SJCRH30 (cell line): ENCODE measurements around the gene G6PC2. TPM values are rescaled to one million over a fixed set of nuclear protein-coding genes. Genes with fewer than 3 reads are reported as not detected.
"Not testable (repeated sequence)": the region's sequence is repeated elsewhere in the genome, so short reads cannot be mapped to it uniquely, and the experiment has no call there.

Experiments used
- DNase-seq, 2 experiments: peaks; one replicate each; pipeline ENCODE4 v3.0.0-alpha.2; 2015 to 2020
- H3K27ac ChIP-seq: fragments of 250-450 bp; sonication (Bioruptor Pico); 2 replicates; pipeline ENCODE4 v1.5.1; 2020; ENCODE audit warnings: mild to moderate bottlenecking, moderate library complexity
- H3K27me3 ChIP-seq: fragments of 250-450 bp; sonication (Bioruptor Pico); 2 replicates; pipeline ENCODE4 v1.5.1; 2020; ENCODE audit warnings: mild to moderate bottlenecking, moderate library complexity
- H3K36me3 ChIP-seq: fragments of 250-450 bp; sonication (Bioruptor Pico); 2 replicates; pipeline ENCODE4 v1.5.1; 2020; ENCODE audit warnings: mild to moderate bottlenecking, moderate library complexity
- H3K4me1 ChIP-seq: fragments of 250-450 bp; sonication (Bioruptor Pico); 2 replicates; pipeline ENCODE4 v1.5.1; 2020; ENCODE audit warnings: mild to moderate bottlenecking, moderate library complexity
- H3K4me3 ChIP-seq: fragments of 250-450 bp; sonication (Bioruptor Pico); 2 replicates; pipeline ENCODE4 v1.5.1; 2020; ENCODE audit warnings: mild to moderate bottlenecking, moderate library complexity
- H3K9me3 ChIP-seq: fragments of 250-450 bp; sonication (Bioruptor Pico); replicated peaks from 2 replicates; pipeline ENCODE4 v1.5.1; 2020; ENCODE audit warnings: mild to moderate bottlenecking, moderate library complexity
- total RNA-seq: library from RNA; depleted of rRNA; stranded (reverse); fragments of >200 nt; shearing (Covaris generic); gene quantifications from 2 replicates; pipeline ENCODE4 v1.2.3, GENCODE V29; 2014; rRNA removed

Gene G6PC2, protein sequence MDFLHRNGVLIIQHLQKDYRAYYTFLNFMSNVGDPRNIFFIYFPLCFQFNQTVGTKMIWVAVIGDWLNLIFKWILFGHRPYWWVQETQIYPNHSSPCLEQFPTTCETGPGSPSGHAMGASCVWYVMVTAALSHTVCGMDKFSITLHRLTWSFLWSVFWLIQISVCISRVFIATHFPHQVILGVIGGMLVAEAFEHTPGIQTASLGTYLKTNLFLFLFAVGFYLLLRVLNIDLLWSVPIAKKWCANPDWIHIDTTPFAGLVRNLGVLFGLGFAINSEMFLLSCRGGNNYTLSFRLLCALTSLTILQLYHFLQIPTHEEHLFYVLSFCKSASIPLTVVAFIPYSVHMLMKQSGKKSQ
- total RNA-seq: not detected in 2 replicates

DNA sequence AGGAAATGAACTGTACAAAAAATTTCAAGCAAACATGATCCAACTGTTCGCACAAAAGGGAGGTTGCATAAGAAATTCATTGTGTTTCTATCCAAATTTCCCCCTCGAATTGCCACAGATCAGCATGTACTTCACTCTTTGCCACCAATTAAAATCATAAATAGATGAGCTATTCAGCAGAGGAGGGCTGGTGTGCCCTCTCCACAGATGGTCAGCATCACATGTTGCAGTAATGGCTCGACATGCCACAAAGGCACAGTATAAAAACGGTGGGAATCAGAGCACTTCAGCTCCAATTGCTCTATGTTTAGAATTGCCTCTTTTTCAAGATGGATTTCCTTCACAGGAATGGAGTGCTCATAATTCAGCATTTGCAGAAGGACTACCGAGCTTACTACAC is at the start of gene G6PC2:
Gene G6PC2 (plus strand): TSS at position 289 of the 400 bp plus-strand sequence. CDS start 41 bp downstream, at position 330.
- Histone ChIP-seq H3K27ac (no peak within 1 kb of the TSS), H3K9me3 (no peaks in the 10 kb centered on the region), H3K27me3 (no peaks in the 10 kb centered on the region), H3K36me3 (no peaks in the 10 kb centered on the region), H3K4me1 (no peaks in the 10 kb centered on the region), H3K4me3 (no peak within 1 kb of the TSS)
- DNase-seq: no peak

DNA sequence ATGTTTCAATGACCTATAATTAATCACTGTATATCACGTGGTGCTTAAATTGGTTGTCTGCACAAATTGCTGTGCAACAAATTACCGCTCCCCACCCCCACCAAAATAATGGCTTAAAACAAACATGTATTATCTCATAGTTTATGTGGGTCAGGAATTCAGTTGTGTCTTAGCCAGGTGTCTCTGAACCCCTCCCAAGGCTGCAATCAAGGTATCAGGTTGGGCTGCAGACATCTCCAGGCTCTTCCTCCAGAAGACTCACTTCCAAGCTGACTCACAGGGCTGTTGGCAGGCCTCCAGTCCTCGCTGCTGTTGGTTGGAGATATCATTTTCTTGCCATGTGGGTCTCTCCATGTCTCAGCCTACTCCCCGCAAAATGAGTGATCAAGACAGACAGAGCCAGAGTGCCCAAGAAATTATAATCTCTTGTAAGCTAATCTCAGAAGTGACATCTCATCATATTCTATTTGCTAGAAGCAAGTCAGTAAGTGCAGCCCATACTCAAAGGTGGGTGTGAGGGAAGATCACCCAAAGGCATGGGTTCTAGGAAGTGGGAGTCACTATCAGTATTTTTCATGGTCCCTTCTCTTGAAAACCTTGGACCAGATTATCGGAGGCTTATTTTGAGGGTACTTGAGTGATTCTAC is 49.3 kb upstream of the G6PC2 start:
- H3K4me1 ChIP-seq: peaks cover 3% of the 10 kb centered on the region; the same call in 1 of the 2 replicates
- H3K27ac ChIP-seq: no peak overlapping the region
- peak; percentile 12 to 36 for DNase-seq
- no peaks in the 10 kb centered on the region for H3K9me3 ChIP-seq
- H3K4me3 ChIP-seq: no peak overlapping the region
- H3K36me3 ChIP-seq: peaks cover 26% of the 10 kb centered on the region
- no peaks in the 10 kb centered on the region for H3K27me3 ChIP-seq

DNA sequence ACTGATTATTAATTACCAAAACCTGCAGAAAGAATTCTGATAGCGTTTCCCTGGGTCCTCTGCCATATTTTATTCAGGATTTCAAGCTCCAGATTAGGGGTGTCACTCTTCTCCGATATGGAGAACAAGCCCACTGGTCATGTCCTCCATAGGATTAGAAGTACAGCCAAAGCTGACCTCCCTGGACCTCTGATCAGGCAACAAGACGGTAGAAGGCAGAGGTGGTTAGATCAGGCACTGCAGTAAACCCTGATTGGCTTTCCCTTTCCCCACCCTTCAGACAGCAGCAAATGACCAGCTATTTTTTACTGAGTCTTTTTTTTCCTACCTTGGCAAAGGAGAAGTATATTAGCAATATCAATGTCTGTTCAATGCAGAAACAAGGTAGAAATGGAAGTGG is 48.6 kb upstream of the G6PC2 start:
- Histone ChIP-seq H3K4me3 (no peak overlapping the region), H3K4me1 (peaks cover 3% of the 10 kb centered on the region; the same call in 1 of the 2 replicates)

DNA sequence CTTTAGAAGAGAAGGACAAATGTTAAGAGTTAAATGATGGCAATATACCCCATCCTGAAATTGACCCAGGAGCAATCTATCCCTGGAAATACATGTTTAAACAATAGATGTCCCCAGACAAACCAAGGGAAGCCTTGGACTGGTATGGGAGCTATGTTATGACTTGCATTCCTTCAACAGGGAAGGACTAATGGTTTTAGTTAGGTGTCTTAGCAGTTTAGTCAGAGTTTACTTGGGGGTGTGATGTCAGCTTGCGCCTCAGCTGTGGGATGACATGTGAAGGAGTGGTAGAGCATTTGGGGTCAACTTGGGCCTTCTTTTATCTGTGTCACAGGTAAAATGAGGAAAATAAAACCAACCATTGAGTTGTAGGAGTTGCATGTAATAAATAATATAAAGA is 47.6 kb upstream of the G6PC2 start:
- Histone ChIP-seq H3K4me1 (peaks cover 3% of the 10 kb centered on the region; the same call in 1 of the 2 replicates), H3K27me3 (no peaks in the 10 kb centered on the region), H3K4me3 (no peak overlapping the region), H3K9me3 (no peaks in the 10 kb centered on the region), H3K36me3 (peaks cover 37% of the 10 kb centered on the region), H3K27ac (no peak overlapping the region)
- no peak for DNase-seq

More for the DNA sequence above, 48.6 kb upstream of the G6PC2 start:
- no peak overlapping the region for H3K27ac ChIP-seq
- H3K27me3 ChIP-seq: no peaks in the 10 kb centered on the region
- no peaks in the 10 kb centered on the region for H3K9me3 ChIP-seq
- no peak for DNase-seq
- H3K36me3 ChIP-seq: peaks cover 27% of the 10 kb centered on the region

DNA sequence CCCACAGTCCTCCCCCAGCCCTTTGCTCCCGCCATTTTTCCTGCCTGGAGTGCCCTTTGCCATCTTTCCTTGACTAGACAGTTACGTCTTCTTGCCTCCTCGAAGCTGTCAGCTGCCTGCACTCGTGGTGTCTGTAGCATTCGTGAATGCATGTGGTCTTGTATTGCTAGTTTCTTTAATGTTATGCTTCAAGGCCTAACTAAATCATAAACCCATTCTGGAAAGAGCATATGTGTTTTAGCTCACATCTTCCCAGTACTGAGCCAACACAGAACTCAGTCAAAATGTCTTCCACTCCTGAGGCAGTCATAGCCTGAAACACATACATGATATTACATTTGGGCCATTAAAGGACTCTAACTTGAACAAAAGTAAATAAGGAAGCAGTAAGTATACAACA is 46.4 kb upstream of the G6PC2 start:
- Histone ChIP-seq H3K27me3 (no peaks in the 10 kb centered on the region), H3K27ac (no peak overlapping the region), H3K9me3 (no peaks in the 10 kb centered on the region), H3K36me3 (peaks cover 38% of the 10 kb centered on the region), H3K4me3 (no peak overlapping the region), H3K4me1 (peaks cover 3% of the 10 kb centered on the region; the same call in 1 of the 2 replicates)
- DNase-seq: no peak

DNA sequence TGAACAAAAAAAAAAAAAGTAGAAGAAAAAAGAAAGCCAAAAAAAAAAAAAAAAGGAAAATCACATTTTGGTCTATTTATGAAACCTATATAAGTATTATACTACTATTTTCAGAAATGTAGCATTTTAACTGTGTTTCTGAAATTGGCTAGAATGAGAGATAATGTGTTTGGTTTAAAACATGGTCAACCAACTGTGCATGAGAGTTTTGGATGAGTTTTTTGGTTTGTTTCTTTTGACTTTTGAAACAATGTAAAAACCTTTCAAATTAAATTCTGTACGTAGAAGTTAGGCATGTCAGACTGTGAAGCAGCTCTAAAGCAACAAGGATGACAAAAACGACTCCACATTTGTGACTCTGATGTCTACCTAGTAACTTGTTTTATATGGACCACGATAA is 45.5 kb upstream of the G6PC2 start:
- Histone ChIP-seq H3K27ac (no peak overlapping the region), H3K4me3 (no peak overlapping the region)
- DNase-seq: no peak

DNA sequence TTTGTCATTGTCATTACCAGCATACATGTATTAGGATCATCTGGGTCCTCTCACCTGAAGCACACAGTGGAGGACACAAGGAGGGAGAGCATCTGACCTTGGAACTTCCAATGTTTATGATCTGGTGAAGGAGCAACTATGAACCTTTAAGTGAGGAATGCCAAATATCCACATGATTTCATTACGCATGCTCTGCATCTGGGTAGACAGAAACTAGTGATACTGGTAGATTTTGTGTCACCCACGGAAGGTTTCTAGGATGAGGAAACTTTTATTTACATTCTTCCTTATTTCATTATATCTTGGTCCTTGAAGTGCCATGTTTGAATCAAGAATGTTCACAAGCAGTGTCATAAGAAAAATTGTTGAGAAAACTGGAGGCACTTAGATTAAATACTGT is 42.9 kb upstream of the G6PC2 start:
- H3K4me3 ChIP-seq: no peak overlapping the region
- DNase-seq: no peak
- no peaks in the 10 kb centered on the region for H3K27me3 ChIP-seq
- no peaks in the 10 kb centered on the region for H3K4me1 ChIP-seq
- H3K27ac ChIP-seq: no peak overlapping the region
- no peaks in the 10 kb centered on the region for H3K9me3 ChIP-seq
- peaks cover 53% of the 10 kb centered on the region for H3K36me3 ChIP-seq

More for the DNA sequence above, 45.5 kb upstream of the G6PC2 start:
- Histone ChIP-seq H3K36me3 (peaks cover 44% of the 10 kb centered on the region), H3K27me3 (no peaks in the 10 kb centered on the region), H3K4me1 (peaks cover 2% of the 10 kb centered on the region; the same call in 1 of the 2 replicates), H3K9me3 (no peaks in the 10 kb centered on the region)

DNA sequence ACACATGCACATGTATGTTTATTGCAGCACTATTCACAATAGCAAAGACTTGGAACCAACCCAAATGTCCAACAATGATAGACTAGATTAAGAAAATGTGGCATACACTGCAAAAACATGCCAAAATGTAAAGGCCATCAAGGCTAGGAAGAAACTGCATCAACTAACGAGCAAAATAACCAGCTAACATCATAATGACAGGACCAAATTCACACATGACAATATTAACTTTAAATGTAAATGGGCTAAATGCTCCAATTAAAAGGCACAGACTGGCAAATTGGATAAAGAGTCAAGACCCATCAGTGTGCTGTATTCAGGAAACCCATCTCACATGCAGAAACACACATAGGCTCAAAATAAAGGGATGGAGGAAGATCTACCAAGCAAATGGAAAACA is 33.9 kb upstream of the G6PC2 start:
- H3K4me3 ChIP-seq, H3K27ac ChIP-seq: not testable (repeated sequence)
- H3K36me3 ChIP-seq: peaks cover 61% of the 10 kb centered on the region

DNA sequence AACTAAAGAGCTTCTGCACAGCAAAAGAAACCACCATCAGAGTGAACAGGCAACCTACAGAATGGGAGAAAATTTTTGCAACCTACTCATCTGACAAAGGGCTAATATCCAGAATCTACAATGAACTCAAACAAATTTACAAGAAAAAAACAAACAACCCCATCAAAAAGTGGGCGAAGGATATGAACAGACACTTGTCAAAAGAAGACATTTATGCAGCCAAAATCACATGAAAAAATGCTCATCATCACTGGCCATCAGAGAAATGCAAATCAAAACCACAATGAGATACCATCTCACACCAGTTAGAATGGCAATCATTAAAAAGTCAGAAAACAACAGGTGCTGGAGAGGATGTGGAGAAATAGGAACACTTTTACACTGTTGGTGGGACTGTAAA is 30.7 kb upstream of the G6PC2 start:
- H3K36me3 ChIP-seq: peaks cover 55% of the 10 kb centered on the region
- H3K27ac ChIP-seq, H3K4me1 ChIP-seq, H3K4me3 ChIP-seq, H3K27me3 ChIP-seq, DNase-seq: not testable (repeated sequence)
- peaks cover 15% of the 10 kb centered on the region for H3K9me3 ChIP-seq

More for the DNA sequence above, 33.9 kb upstream of the G6PC2 start:
- not testable (repeated sequence) for H3K27me3 ChIP-seq, H3K4me1 ChIP-seq, DNase-seq
- peaks cover 12% of the 10 kb centered on the region for H3K9me3 ChIP-seq

DNA sequence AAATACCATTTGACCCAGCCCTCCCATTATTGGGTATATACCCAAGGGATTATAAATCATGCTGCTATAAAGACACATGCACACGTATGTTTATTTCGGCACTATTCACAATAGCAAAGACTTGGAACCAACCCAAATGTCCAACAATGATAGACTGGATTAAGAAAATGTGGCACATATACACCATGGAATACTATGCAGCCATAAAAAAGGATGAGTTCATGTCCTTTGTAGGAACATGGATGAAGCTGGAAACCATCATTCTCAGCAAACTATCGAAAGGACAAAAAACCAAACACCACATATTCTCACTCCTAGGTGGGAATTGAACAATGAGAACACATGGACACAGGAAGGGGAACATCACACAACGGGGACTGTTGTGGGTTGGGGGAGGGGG is 30.3 kb upstream of the G6PC2 start:
- H3K9me3 ChIP-seq: peaks cover 15% of the 10 kb centered on the region
- not testable (repeated sequence) for DNase-seq, H3K27ac ChIP-seq, H3K4me1 ChIP-seq, H3K27me3 ChIP-seq, H3K4me3 ChIP-seq
- peaks cover 55% of the 10 kb centered on the region for H3K36me3 ChIP-seq

DNA sequence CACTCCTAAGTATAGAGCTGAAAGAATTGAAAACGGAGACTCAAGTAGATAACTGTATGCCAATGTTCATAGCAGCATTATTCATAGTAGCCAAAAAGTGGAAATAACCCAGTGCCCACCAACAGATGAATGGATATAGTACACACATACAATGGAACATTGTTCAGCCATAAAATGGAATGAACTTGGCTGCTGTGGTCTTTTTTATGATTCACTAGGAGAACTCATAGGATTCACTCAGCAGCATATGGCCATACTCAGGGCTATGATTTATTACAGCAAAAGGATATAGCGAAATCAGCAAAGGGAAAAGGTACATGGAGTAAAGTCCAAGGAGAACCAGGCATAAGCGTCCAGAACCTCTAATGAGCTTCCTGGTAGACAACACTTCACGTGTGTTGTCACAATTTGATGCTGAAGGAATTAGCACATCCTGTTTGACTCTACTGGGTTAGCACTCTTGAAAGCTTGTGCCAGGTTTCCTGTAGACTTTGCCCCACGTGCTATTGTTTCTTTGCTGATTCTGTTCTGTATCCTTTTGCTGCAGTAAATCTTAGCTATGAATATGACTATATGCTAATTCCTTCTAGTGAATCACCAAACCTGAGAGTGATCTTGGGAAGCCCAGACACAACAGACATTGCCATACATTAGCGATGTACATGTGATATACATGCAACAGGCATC is 26.6 kb upstream of the G6PC2 start:
- H3K27me3 ChIP-seq: no peaks in the 10 kb centered on the region
- peaks cover 68% of the 10 kb centered on the region for H3K36me3 ChIP-seq
- 0 out of 2 replicates have a peak, but pooled peaks cover 8% of the 10 kb centered on the region for H3K9me3 ChIP-seq
- H3K4me3 ChIP-seq: no peak overlapping the region
- H3K27ac ChIP-seq: no peak overlapping the region
- DNase-seq: no peak
- no peaks in the 10 kb centered on the region for H3K4me1 ChIP-seq

DNA sequence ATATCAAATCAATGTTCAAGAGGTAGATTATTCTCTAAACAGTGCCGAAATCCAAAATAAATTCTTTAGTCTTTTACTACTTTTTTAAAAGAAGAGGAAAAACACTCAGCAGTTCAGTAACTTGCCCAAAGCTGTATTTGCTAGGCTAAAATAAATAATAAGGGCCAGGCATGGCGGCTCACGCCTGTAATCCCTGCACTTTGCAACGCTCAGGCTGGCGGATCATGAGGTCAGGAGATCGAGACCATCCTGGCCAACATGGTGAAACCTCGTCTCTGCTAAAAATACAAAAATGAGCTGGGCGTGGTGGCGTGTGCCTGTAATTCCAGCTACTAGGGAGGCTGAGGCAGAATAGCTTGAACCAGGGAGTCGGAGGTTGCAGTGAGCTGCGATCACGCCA is 18.9 kb upstream of the G6PC2 start:
- H3K9me3 ChIP-seq, DNase-seq, H3K27ac ChIP-seq, H3K4me3 ChIP-seq, H3K4me1 ChIP-seq, H3K27me3 ChIP-seq: not testable (repeated sequence)
- peaks cover 56% of the 10 kb centered on the region for H3K36me3 ChIP-seq

DNA sequence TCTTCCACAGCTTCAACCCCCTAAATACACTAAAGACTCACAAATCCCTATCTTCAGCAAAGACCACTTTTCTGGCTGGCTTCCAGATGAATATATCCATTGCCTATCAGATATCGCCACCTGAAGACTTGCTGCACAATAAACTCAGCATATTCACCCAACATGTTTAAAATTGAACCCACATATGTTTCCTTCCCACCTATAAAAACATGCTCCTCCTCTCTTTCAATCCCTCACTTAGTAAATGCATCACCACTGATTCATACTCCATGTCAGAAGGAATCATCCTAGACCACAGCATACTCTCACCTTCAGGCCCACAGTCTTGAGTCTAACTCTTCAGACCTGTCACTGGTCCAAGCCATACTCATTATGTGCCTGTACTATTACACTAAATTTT is 16.1 kb upstream of the G6PC2 start:
- Histone ChIP-seq H3K9me3 (no peaks in the 10 kb centered on the region), H3K36me3 (peaks cover 53% of the 10 kb centered on the region), H3K4me1 (0 out of 2 replicates have a peak, but pooled peaks cover 2% of the 10 kb centered on the region), H3K4me3 (no peak overlapping the region), H3K27me3 (no peaks in the 10 kb centered on the region), H3K27ac (no peak overlapping the region)
- peak in 1 of 2 experiments; percentile 8 for DNase-seq

DNA sequence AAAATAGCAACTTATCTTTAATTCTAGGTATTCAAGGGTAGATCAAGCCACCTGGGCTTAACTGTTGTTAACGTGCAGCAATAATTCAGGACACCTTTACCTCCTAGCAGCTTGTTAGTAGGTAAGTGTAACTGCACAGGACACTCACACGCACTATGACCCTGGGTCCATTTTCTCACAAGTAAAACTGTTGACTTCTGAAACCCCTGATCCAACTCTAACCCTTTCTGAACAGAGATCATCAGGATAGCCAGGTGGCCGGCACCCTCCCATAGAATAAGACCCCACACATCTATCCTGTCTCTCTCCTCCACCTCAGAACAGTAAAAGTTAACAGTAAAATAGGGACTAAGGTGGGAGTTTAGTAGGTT is 11.5 kb upstream of the G6PC2 start:
- Histone ChIP-seq H3K36me3 (peaks cover 29% of the 10 kb centered on the region), H3K4me1 (0 out of 2 replicates have a peak, but pooled peaks cover 2% of the 10 kb centered on the region), H3K4me3 (peak overlapping the region; percentile 83), H3K27ac (peak overlapping the region; percentile 80), H3K27me3 (no peaks in the 10 kb centered on the region), H3K9me3 (no peaks in the 10 kb centered on the region)
- peak in 1 of 2 experiments; percentile 17 for DNase-seq
